Activated CD4-positive, alpha-beta T cell treated with anti-CD3 and anti-CD28 coated beads, Interleukin-2, amount 10 ng/mL, durations not matched to agents 7 days and 5 days (primary cell): ENCODE measurements around the gene LPP. TPM values are rescaled to one million over a fixed set of nuclear protein-coding genes. Genes with fewer than 3 reads are reported as not detected.

Experiments used
- CTCF ChIA-PET: fragments of 350-600 bp; sonication (Branson Sonifier 250); formaldehyde crosslinking; loops from one replicate; lab custom pipeline; 2021; ENCODE audit warnings: antibody characterized with exemption; lab: Charles Lee
- POLR2A ChIA-PET: fragments of 350-600 bp; sonication (Branson Sonifier 250); formaldehyde crosslinking; loops from one replicate; lab custom pipeline; 2021; ENCODE audit warnings: antibody characterized with exemption; lab: Charles Lee
- DNase-seq: peaks from one replicate; pipeline ENCODE4 v3.0.0-alpha.2; 2020
- H3K27ac Mint-ChIP-seq: one replicate; pipeline ENCODE4 v1.8.0; 2021; ENCODE audit warnings: mild to moderate bottlenecking, moderate library complexity, mixed read lengths
- H3K27me3 Mint-ChIP-seq: one replicate; pipeline ENCODE4 v1.8.0; 2021; ENCODE audit warnings: mixed read lengths
- H3K36me3 Mint-ChIP-seq: one replicate; pipeline ENCODE4 v1.8.0; 2021; ENCODE audit warnings: low read depth, mixed read lengths
- H3K4me1 Mint-ChIP-seq: one replicate; pipeline ENCODE4 v1.8.0; 2021; ENCODE audit warnings: mixed read lengths
- H3K4me3 Mint-ChIP-seq: one replicate; pipeline ENCODE4 v1.8.0; 2021; ENCODE audit warnings: mild to moderate bottlenecking, moderate library complexity, mixed read lengths
- H3K9me3 Mint-ChIP-seq: one replicate; pipeline ENCODE4 v1.8.0; 2021; ENCODE audit warnings: mixed read lengths
- total RNA-seq, 2 experiments: library from RNA; stranded (reverse); gene quantifications; one replicate each; pipeline ENCODE4 v1.2.3, GENCODE V29; 2021

The LPP gene
- total RNA-seq, 2 experiments from 2014 or later, result 63.6 to 70.3 TPM

- Mint-ChIP-seq H3K27me3 (no peaks in the 10 kb centered on the region), H3K36me3 (peaks cover 31% of the 10 kb centered on the region), H3K4me3 (no peak overlapping the region), H3K27ac (no peak overlapping the region), H3K9me3 (peaks cover 3% of the 10 kb centered on the region), H3K4me1 (no peaks in the 10 kb centered on the region)
- ChIA-PET CTCF (no interaction called here), POLR2A (no interaction called here)
- DNase-seq, result no peak
Measured at GRCh38 chr3:188876370-188876769, 722.4 kb downstream of the LPP start.

GRCh38 chr3:188877381-188877780, 723.4 kb downstream of the LPP start:
- CTCF ChIA-PET, result no interaction called here
- Mint-ChIP-seq H3K36me3 (peaks cover 31% of the 10 kb centered on the region), H3K9me3 (peaks cover 3% of the 10 kb centered on the region), H3K27me3 (no peaks in the 10 kb centered on the region), H3K4me1 (no peaks in the 10 kb centered on the region), H3K4me3 (no peak overlapping the region), H3K27ac (no peak overlapping the region)
- DNase-seq, result no peak
- POLR2A ChIA-PET, result no interaction called here

- Mint-ChIP-seq H3K27ac (no peak overlapping the region), H3K27me3 (no peaks in the 10 kb centered on the region), H3K4me1 (no peaks in the 10 kb centered on the region), H3K4me3 (no peak overlapping the region), H3K9me3 (peaks cover 3% of the 10 kb centered on the region), H3K36me3 (peaks cover 35% of the 10 kb centered on the region)
- DNase-seq, result no peak
- POLR2A ChIA-PET, result no interaction called here
- CTCF ChIA-PET, result interaction anchor here (1.0 kb wide), 1 partner anchor 11 kb away, joined by 3 read pairs; no protein-coding TSS in a partner anchor
Measured at GRCh38 chr3:188878076-188878475, 724.1 kb downstream of the LPP start.

GRCh38 chr3:188881954-188882641, 728.1 kb downstream of the LPP start:
- Mint-ChIP-seq H3K9me3 (peaks cover 3% of the 10 kb centered on the region), H3K27ac (no peak overlapping the region), H3K36me3 (peaks cover 20% of the 10 kb centered on the region), H3K4me1 (no peaks in the 10 kb centered on the region), H3K4me3 (no peak overlapping the region), H3K27me3 (no peaks in the 10 kb centered on the region)
- DNase-seq, result no peak
- ChIA-PET POLR2A (no interaction called here), CTCF (no interaction called here)

GRCh38 chr3:188884299-188885043, 730.5 kb downstream of the LPP start:
- Mint-ChIP-seq H3K27ac (no peak overlapping the region), H3K4me1 (no peaks in the 10 kb centered on the region), H3K9me3 (peaks cover 3% of the 10 kb centered on the region), H3K27me3 (no peaks in the 10 kb centered on the region), H3K36me3 (peaks cover 11% of the 10 kb centered on the region), H3K4me3 (no peak overlapping the region)
- ChIA-PET POLR2A (no interaction called here), CTCF (no interaction called here)
- no peak for DNase-seq

- Mint-ChIP-seq H3K27ac (no peak overlapping the region), H3K4me3 (no peak overlapping the region), H3K27me3 (no peaks in the 10 kb centered on the region), H3K9me3 (no peaks in the 10 kb centered on the region), H3K36me3 (peaks cover 7% of the 10 kb centered on the region), H3K4me1 (no peaks in the 10 kb centered on the region)
- ChIA-PET POLR2A (no interaction called here), CTCF (interaction anchor here (0.7 to 2.3 kb wide), 4 partner anchors 10 to 1150 kb away, joined by 3 to 5 read pairs (median 4); no protein-coding TSS in a partner anchor)
- DNase-seq, result no peak
Measured at GRCh38 chr3:188888321-188889053, 734.5 kb downstream of the LPP start.

GRCh38 chr3:188889054-188889491, 735.1 kb downstream of the LPP start:
- peaks cover 5% of the 10 kb centered on the region for H3K36me3 Mint-ChIP-seq
- no peaks in the 10 kb centered on the region for H3K9me3 Mint-ChIP-seq
- no peaks in the 10 kb centered on the region for H3K4me1 Mint-ChIP-seq
- H3K4me3 Mint-ChIP-seq, result no peak overlapping the region
- POLR2A ChIA-PET, result no interaction called here
- DNase-seq, result no peak
- CTCF ChIA-PET, result interaction anchor here (0.7 to 2.3 kb wide), 4 partner anchors 11 to 1151 kb away, joined by 3 to 5 read pairs (median 4); no protein-coding TSS in a partner anchor
- no peak overlapping the region for H3K27ac Mint-ChIP-seq
- no peaks in the 10 kb centered on the region for H3K27me3 Mint-ChIP-seq

- Mint-ChIP-seq H3K36me3 (peaks cover 5% of the 10 kb centered on the region), H3K4me1 (no peaks in the 10 kb centered on the region), H3K9me3 (no peaks in the 10 kb centered on the region), H3K4me3 (no peak overlapping the region), H3K27me3 (no peaks in the 10 kb centered on the region), H3K27ac (no peak overlapping the region)
- ChIA-PET POLR2A (no interaction called here), CTCF (no interaction called here)
- DNase-seq, result no peak
Measured at GRCh38 chr3:188890572-188891270, 736.8 kb downstream of the LPP start.

GRCh38 chr3:188899881-188900280, 745.9 kb downstream of the LPP start:
- POLR2A ChIA-PET, result no interaction called here
- CTCF ChIA-PET, result interaction anchor here (0.6 to 0.9 kb wide), 3 partner anchors 99 to 1362 kb away, joined by 3 read pairs; no protein-coding TSS in a partner anchor
- no peaks in the 10 kb centered on the region for H3K36me3 Mint-ChIP-seq

GRCh38 chr3:188900421-188900951, 746.5 kb downstream of the LPP start:
- Mint-ChIP-seq H3K36me3 (peaks cover 1% of the 10 kb centered on the region), H3K4me1 (no peaks in the 10 kb centered on the region), H3K27me3 (no peaks in the 10 kb centered on the region), H3K9me3 (no peaks in the 10 kb centered on the region), H3K4me3 (no peak overlapping the region), H3K27ac (no peak overlapping the region)
- DNase-seq, result no peak
- POLR2A ChIA-PET, result no interaction called here
- CTCF ChIA-PET, result interaction anchor here (0.6 to 1.5 kb wide), 3 partner anchors 50 to 218 kb away, joined by 3 read pairs; no protein-coding TSS in a partner anchor

More at GRCh38 chr3:188899881-188900280, 745.9 kb downstream of the LPP start:
- no peaks in the 10 kb centered on the region for H3K9me3 Mint-ChIP-seq
- DNase-seq, result no peak
- no peaks in the 10 kb centered on the region for H3K4me1 Mint-ChIP-seq
- no peak overlapping the region for H3K27ac Mint-ChIP-seq
- H3K4me3 Mint-ChIP-seq, result no peak overlapping the region
- no peaks in the 10 kb centered on the region for H3K27me3 Mint-ChIP-seq

- H3K27me3 Mint-ChIP-seq, result no peaks in the 10 kb centered on the region
- H3K4me3 Mint-ChIP-seq, result no peak overlapping the region
- H3K27ac Mint-ChIP-seq, result no peak overlapping the region
- no peaks in the 10 kb centered on the region for H3K4me1 Mint-ChIP-seq
- H3K36me3 Mint-ChIP-seq, result peaks cover 1% of the 10 kb centered on the region
- ChIA-PET POLR2A (no interaction called here), CTCF (interaction anchor here (1.5 kb wide), 1 partner anchor 51 kb away, joined by 3 read pairs; no protein-coding TSS in a partner anchor)
- no peak for DNase-seq
- no peaks in the 10 kb centered on the region for H3K9me3 Mint-ChIP-seq
Measured at GRCh38 chr3:188901126-188901525, 747.2 kb downstream of the LPP start.
